GM19468 (cell line): Measurements from ENCODE around the gene GABRR1.

Experiments used
- ATAC-seq: cut with Tn5 transposase; IDR thresholded peaks from one replicate; pipeline ENCODE4 v1.9.1; 2021; ENCODE audit warnings: mild to moderate bottlenecking, moderate library complexity, moderate number of reproducible peaks; ENCODE audit not compliant: unreplicated experiment; ENCODE audit errors: extremely low read depth

Gene GABRR1

GRCh38 chr6:89221129-89221528 lies 4.0 kb upstream of the GABRR1 start:
- no peak for ATAC-seq

GRCh38 chr6:89216411-89216810 lies 747 bp downstream of the GABRR1 start:
- no peak for ATAC-seq

- no peak for ATAC-seq
Measured at GRCh38 chr6:89215391-89215790, 1.8 kb downstream of the GABRR1 start.

GRCh38 chr6:89214197-89214596 lies 3.0 kb downstream of the GABRR1 start:
- no peak for ATAC-seq

- no peak for ATAC-seq
Measured at GRCh38 chr6:89212472-89212871, 4.7 kb downstream of the GABRR1 start.

- ATAC-seq = no peak
Measured at GRCh38 chr6:89209457-89209856, 7.7 kb downstream of the GABRR1 start.

- no peak for ATAC-seq
Measured at GRCh38 chr6:89208551-89208950, 8.6 kb downstream of the GABRR1 start.

- no peak for ATAC-seq
Measured at GRCh38 chr6:89205819-89206218, 11.3 kb downstream of the GABRR1 start.

GRCh38 chr6:89204096-89204495 lies 13.1 kb downstream of the GABRR1 start:
- ATAC-seq = no peak

GRCh38 chr6:89200706-89201215 lies 16.4 kb downstream of the GABRR1 start:
- no peak for ATAC-seq

GRCh38 chr6:89199579-89199978 lies 17.6 kb downstream of the GABRR1 start:
- ATAC-seq = no peak

GRCh38 chr6:89198235-89198634 lies 18.9 kb downstream of the GABRR1 start:
- ATAC-seq = no peak

GRCh38 chr6:89197141-89197540 lies 20.0 kb downstream of the GABRR1 start:
- no peak for ATAC-seq

GRCh38 chr6:89194559-89194958 lies 22.6 kb downstream of the GABRR1 start:
- ATAC-seq = no peak

GRCh38 chr6:89190741-89191140 lies 26.4 kb downstream of the GABRR1 start:
- no peak for ATAC-seq

- no peak for ATAC-seq
Measured at GRCh38 chr6:89187504-89187903, 29.7 kb downstream of the GABRR1 start.

- ATAC-seq = no peak
Measured at GRCh38 chr6:89186762-89187161, 30.4 kb downstream of the GABRR1 start.

GRCh38 chr6:89184344-89184743 lies 32.8 kb downstream of the GABRR1 start:
- no peak for ATAC-seq

GRCh38 chr6:89183294-89183693 lies 33.9 kb downstream of the GABRR1 start:
- ATAC-seq = no peak

- ATAC-seq = no peak
Measured at GRCh38 chr6:89180971-89181370, 36.2 kb downstream of the GABRR1 start.

GRCh38 chr6:89180112-89180511 lies 37.0 kb downstream of the GABRR1 start:
- no peak for ATAC-seq

- ATAC-seq = no peak
Measured at GRCh38 chr6:89173634-89174033, 43.5 kb downstream of the GABRR1 start.

- no peak for ATAC-seq
Measured at GRCh38 chr6:89172131-89172530, 45.0 kb downstream of the GABRR1 start.
